T-helper 2 cell treated with Interferon-gamma antibody and Interleukin-4, amounts not matched to agents 5 μg/mL and 100 μg/mL, for 36 hours (primary cell): ENCODE measurements around the gene ADAMTS14.

ENCODE experiments used
- DNase-seq: peaks from one replicate; pipeline ENCODE4 v3.0.0; 2021; ENCODE audit warnings: low spot score
- H3K27ac Mint-ChIP-seq: one replicate; pipeline ENCODE4 v1.8.0; 2021; ENCODE audit warnings: mild to moderate bottlenecking, mixed read lengths
- H3K27me3 Mint-ChIP-seq: one replicate; pipeline ENCODE4 v1.8.0; 2021; ENCODE audit warnings: low read depth, mixed read lengths
- H3K36me3 Mint-ChIP-seq: one replicate; pipeline ENCODE4 v1.8.0; 2021; ENCODE audit warnings: low read depth, mixed read lengths
- H3K4me1 Mint-ChIP-seq: one replicate; pipeline ENCODE4 v1.8.0; 2021; ENCODE audit warnings: low read depth, mixed read lengths
- H3K4me3 Mint-ChIP-seq: one replicate; pipeline ENCODE4 v1.8.0; 2022; ENCODE audit warnings: mild to moderate bottlenecking, moderate library complexity, mixed read lengths
- H3K9me3 Mint-ChIP-seq: one replicate; pipeline ENCODE4 v1.8.0; 2021; ENCODE audit warnings: mixed read lengths

The ADAMTS14 gene

DNA sequence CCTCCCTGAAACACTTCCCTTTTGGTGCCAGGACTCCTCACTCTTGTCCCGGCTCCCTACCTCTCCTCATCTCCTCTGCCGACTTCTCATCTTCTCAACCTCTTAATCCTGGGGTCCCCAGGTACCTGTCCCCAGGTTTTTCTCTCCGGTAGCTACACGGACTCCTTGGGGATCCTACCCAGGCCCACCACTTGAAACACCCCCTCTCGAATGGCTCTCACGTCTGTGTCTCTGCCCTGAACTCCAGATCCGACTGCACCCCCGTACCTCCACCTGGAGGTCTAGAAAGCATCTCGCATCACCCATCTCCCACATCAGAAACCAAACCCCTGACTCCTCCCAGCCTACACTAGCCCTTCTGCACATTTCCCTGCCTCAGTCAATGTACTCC, 108.1 kb downstream of the ADAMTS14 start:
- peaks cover 1% of the 10 kb centered on the region for H3K27me3 Mint-ChIP-seq
- no peaks in the 10 kb centered on the region for H3K4me1 Mint-ChIP-seq
- no peak overlapping the region for H3K27ac Mint-ChIP-seq
- H3K4me3 Mint-ChIP-seq, result no peak overlapping the region
- no peaks in the 10 kb centered on the region for H3K36me3 Mint-ChIP-seq
- no peak for DNase-seq
- no peaks in the 10 kb centered on the region for H3K9me3 Mint-ChIP-seq

DNA sequence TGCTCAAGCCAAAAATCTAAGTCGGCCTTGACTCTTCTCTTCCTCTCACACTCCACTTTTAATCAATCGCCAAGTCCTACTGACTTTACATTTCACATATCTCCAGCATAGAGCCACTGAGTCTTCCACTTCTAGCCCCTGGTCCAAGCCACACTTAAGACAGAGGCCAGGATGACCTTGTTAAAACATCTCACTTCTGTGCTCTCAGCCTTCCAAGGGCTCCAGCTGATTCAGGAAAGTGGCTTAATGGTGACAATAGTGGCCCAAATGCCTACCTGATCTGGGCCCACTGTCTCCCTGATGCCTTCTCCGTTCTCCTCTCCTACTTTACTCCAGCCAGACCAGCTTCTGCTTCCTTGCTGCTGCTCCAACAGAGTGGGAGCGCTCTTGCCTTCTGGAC, 108.5 kb downstream of the ADAMTS14 start:
- DNase-seq, result no peak
- peaks cover 1% of the 10 kb centered on the region for H3K27me3 Mint-ChIP-seq
- H3K27ac Mint-ChIP-seq, result no peak overlapping the region
- H3K4me3 Mint-ChIP-seq, result no peak overlapping the region
- no peaks in the 10 kb centered on the region for H3K36me3 Mint-ChIP-seq
- H3K4me1 Mint-ChIP-seq, result no peaks in the 10 kb centered on the region
- no peaks in the 10 kb centered on the region for H3K9me3 Mint-ChIP-seq

DNA sequence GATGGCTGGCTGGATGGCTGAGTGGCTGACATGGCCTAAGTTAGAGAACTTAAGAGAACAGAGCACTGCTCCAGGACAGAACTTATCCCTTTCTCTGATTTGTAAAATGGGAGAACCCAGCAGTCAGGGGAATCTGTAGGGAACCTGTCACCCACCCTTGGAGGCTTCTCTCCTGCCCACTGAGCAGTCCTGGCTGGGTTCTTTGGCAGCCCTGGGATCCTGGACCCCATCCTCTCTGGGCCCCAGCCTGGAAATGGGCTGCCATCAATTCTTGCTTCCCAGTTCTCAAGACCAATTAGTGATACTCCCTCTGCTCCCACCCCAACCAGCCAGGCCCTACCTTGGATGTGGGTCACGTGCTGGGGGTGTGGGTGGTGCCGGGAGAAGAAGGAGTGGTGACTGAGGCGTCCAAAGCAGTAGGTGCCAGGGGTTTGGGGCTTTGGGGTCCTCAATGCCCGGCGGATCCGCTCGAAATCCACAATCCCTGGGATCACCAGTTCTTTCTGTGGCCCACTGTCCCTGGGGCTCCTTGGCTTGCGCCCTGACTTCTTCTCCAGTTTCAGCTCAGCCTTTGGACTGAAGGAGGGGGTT, 109.2 kb downstream of the ADAMTS14 start:
- Mint-ChIP-seq H3K27me3 (peaks cover 1% of the 10 kb centered on the region), H3K4me3 (no peak overlapping the region), H3K4me1 (no peaks in the 10 kb centered on the region), H3K9me3 (no peaks in the 10 kb centered on the region), H3K27ac (no peak overlapping the region), H3K36me3 (no peaks in the 10 kb centered on the region)
- no peak for DNase-seq

DNA sequence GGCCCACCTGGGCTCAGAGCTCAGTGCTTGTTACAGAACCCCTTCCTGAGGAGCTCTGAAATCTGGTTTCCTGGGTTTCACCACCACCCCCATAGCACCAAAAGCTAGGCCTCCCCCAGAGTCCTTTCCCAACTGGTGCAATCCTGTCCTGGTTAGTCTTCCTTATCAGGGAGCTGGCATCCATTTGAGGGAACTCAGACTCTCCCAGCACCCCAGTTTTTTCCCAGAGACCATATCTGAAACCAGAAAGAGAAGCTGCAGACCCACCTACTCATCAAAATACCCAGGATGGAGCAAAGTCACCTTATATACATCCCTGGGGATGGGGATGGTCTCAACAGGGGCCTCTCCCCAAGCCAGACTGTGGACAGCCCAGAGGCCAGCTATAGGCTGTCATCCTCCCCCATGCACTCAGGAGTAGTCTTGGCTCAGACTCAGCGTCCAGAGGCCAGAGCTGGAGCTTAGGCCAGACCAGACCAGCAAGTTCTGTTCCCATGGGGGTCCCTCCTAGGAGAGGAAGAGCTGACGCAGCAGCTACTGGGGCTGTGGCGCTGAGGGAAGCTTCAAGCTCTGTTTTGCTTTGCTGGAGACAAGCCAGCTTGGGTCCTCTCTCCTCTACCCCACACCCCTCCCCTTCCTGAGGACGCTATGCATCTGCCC, 109.9 kb downstream of the ADAMTS14 start:
- Mint-ChIP-seq H3K4me3 (no peak overlapping the region), H3K4me1 (peaks cover 3% of the 10 kb centered on the region), H3K9me3 (no peaks in the 10 kb centered on the region), H3K27ac (no peak overlapping the region), H3K27me3 (peaks cover 1% of the 10 kb centered on the region), H3K36me3 (no peaks in the 10 kb centered on the region)
- DNase-seq, result no peak

DNA sequence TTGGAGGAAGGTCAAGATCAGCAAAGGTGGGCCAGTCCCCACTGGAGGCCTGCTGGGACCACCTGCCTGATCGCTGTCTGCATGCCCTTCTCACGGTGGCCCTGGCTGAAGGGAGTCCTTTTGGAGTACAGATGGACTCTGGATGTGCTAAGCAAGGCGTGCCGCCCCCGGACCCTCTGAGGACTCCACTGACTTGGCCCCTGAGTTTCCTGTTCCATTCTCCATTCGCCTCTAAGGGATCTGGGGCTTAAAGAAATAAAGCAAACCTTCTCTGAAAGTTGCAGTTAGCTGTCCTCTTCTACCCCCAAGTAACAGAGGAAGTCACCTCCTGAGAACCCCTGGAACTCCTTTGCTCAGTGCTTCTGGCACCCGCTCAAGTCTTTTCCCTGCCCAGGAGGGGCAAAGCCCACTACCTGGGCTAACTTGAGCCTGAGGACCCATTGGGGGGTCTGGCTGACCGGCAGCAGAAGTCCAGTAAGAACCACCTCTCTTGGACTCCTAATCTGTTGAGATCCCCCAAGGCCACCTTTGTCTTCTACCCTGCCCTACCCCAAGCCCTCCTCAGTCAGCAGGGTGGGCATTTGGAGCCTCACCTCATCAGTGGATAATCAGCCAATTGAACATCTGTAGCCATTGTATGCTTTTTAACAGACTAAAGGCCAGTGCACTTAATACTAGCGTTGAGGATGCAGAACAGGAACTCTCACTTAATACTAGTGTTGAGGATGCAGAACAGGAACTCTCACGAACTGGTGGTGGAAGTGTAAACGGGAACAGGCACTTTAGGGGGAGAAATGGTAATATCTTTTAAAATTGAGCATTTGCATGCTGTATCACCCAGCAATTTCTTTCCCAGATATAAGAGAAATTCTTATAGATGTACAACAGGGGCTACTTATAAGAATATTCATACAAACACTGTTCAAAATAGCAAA, 110.7 kb downstream of the ADAMTS14 start:
- no peaks in the 10 kb centered on the region for H3K9me3 Mint-ChIP-seq
- H3K36me3 Mint-ChIP-seq, result no peaks in the 10 kb centered on the region
- DNase-seq, result no peak
- no peak overlapping the region for H3K27ac Mint-ChIP-seq
- peaks cover 1% of the 10 kb centered on the region for H3K27me3 Mint-ChIP-seq
- peaks cover 3% of the 10 kb centered on the region for H3K4me1 Mint-ChIP-seq
- H3K4me3 Mint-ChIP-seq, result no peak overlapping the region

DNA sequence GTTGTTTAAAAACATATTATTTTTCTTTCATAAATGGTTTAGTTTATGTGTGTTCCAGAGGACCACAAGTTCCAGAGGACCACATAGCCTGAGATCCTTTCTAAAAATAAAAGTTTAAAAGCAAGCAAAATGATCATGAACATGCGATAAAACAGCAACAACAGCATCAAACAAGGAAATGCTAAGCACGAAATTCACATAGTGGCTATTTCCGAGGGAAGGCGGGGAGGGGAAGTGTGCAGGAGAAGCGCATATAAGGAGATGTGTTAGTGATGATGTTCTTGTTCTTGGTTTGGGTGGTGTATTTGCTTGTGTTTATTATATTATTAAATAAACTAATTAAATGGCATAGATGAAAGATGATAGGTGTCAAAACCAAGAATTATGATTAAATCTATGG, 111.7 kb downstream of the ADAMTS14 start:
- no peak overlapping the region for H3K27ac Mint-ChIP-seq
- H3K36me3 Mint-ChIP-seq, result no peaks in the 10 kb centered on the region
- no peak for DNase-seq
- H3K27me3 Mint-ChIP-seq, result peaks cover 11% of the 10 kb centered on the region
- H3K4me1 Mint-ChIP-seq, result peaks cover 3% of the 10 kb centered on the region
- no peak overlapping the region for H3K4me3 Mint-ChIP-seq
- H3K9me3 Mint-ChIP-seq, result no peaks in the 10 kb centered on the region

DNA sequence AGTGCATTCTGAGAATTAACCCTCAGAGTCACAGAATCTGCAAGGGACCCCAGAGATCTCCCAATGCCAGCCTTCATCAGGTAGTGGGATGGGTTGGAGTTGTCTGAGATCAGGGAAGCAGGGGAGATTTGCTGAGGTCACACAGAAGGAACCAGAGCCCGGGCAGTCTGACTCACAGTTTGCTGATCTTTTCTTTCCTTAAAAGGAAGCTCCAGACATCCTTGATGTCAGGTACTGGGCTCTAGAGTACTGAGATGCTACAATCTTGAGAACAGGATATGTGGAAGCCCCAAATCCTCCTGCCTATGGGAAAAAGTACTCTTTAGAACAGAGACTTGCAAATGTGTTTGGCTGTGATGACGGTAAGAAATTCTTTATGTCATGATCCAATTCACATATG, 112.2 kb downstream of the ADAMTS14 start:
- Mint-ChIP-seq H3K4me3 (no peak overlapping the region), H3K36me3 (no peaks in the 10 kb centered on the region), H3K27ac (no peak overlapping the region), H3K4me1 (peaks cover 3% of the 10 kb centered on the region), H3K9me3 (no peaks in the 10 kb centered on the region), H3K27me3 (peaks cover 16% of the 10 kb centered on the region)
- no peak for DNase-seq

DNA sequence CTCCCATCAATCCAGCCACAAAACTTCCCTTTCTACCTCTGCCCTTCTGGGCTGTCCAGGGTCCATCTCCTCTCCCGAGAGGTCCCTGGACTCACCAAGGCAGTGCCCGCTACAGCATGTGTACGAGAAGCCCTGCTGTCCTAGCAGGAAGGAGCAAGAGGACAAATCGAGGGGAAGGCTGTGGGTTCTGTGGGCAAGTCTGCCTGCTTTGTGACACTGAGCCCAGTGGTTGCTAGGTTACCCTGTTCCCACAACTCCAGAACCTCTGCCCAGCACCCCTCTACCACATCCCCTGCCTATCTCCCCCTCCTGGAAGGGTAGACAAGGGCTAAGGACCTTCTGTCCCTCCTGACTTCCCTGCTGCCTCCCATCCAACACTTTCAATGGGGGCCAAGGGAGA, 112.9 kb downstream of the ADAMTS14 start, which contains the start of gene TBATA:
TSS of gene TBATA (minus strand) at position 188 of the 400 bp plus-strand sequence. CDS start 1,998 bp downstream, outside the sequence.
- no peak for DNase-seq
- peaks cover 16% of the 10 kb centered on the region for H3K27me3 Mint-ChIP-seq
- H3K4me3 Mint-ChIP-seq, result no peak within 1 kb of the TSS
- H3K9me3 Mint-ChIP-seq, result no peaks in the 10 kb centered on the region
- no peak within 1 kb of the TSS for H3K27ac Mint-ChIP-seq
- H3K4me1 Mint-ChIP-seq, result peaks cover 3% of the 10 kb centered on the region
- no peaks in the 10 kb centered on the region for H3K36me3 Mint-ChIP-seq

DNA sequence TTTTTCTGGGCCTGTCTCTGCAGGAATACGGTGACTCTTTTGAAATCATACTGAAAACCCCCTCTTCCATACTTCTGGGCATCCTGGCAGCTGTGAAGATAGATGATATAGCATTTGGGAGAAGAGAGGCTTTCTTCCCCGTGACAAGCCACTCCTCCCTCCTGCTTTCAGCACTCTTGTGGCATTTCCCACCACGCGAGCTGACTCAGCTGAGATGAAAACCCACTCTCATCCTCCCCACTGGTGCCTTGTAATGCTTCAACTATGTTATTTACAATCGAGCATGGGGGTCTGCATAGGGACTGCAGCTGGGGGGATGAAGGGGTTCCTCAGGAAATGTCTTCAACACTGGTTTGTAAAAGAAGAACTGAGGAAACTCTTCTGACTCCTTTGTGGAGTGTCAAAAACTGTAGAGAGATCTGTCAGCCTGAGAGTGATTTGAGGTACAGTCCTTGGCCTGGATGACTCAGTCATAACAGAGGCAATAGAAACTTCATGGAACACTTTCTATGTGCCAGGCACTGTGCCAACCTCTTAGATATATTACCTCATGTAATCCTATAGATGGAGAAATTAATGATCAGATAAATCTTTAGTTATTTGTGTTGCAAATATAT, 114.6 kb downstream of the ADAMTS14 start:
- Mint-ChIP-seq H3K4me3 (no peak overlapping the region), H3K36me3 (no peaks in the 10 kb centered on the region), H3K27ac (no peak overlapping the region), H3K9me3 (no peaks in the 10 kb centered on the region), H3K27me3 (peaks cover 29% of the 10 kb centered on the region), H3K4me1 (peaks cover 3% of the 10 kb centered on the region)
- peak; percentile 8 for DNase-seq

DNA sequence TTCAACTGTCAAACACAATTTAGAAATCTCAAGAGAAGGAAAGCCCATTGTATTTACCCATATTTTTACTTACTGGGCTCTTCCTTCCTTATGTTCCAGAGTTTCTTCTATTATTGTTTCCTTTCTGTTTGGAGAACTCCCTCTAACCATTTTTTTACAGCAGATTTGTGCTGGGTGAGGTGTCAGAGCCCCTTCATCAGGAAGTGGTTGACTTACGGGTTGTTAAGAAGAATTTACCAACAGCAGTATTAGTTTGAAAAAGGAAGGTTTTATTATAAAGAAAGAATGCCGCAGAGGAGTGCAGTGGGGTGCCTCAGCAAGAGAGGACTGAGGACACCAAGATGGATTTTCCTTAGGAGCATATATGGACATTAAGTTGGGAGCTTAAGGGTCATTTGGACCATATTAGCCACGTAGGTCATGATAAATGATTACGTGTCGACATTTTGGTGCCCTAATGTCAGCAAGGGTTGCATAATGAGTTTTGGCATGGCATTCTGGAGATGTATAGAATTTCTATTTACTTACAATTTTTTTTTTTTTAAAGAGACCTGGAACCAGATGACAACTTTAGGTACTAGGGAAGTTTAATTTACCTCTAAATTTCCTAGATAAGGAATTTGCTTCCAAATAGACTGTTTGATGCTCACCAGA, 119.2 kb downstream of the ADAMTS14 start:
- Mint-ChIP-seq H3K27ac (no peak overlapping the region), H3K4me3 (no peak overlapping the region), H3K9me3 (no peaks in the 10 kb centered on the region), H3K27me3 (peaks cover 36% of the 10 kb centered on the region), H3K4me1 (peaks cover 3% of the 10 kb centered on the region), H3K36me3 (no peaks in the 10 kb centered on the region)
- DNase-seq, result no peak

DNA sequence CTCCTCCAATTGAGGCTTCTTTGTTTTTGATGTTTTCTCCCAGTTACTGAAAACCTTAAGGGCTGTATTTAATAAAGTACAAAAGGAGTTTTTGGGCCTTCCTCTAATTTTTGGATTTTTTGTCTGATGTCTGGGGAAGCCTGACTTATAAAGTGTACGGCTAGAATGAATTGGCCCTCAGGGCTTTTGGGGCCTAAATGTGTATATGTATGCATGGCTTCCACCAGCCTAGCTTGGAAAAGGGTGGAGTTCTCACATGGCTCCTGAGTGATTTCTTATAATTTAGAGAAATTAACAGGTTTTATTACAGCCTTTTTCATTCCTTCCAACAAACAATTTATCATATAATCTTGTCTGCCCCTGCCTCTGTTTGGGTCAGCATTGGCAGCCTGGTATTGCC, 123.3 kb downstream of the ADAMTS14 start:
- Mint-ChIP-seq H3K27me3 (peaks cover 23% of the 10 kb centered on the region), H3K9me3 (no peaks in the 10 kb centered on the region), H3K27ac (no peak overlapping the region), H3K4me1 (no peaks in the 10 kb centered on the region), H3K4me3 (no peak overlapping the region), H3K36me3 (no peaks in the 10 kb centered on the region)
- no peak for DNase-seq

DNA sequence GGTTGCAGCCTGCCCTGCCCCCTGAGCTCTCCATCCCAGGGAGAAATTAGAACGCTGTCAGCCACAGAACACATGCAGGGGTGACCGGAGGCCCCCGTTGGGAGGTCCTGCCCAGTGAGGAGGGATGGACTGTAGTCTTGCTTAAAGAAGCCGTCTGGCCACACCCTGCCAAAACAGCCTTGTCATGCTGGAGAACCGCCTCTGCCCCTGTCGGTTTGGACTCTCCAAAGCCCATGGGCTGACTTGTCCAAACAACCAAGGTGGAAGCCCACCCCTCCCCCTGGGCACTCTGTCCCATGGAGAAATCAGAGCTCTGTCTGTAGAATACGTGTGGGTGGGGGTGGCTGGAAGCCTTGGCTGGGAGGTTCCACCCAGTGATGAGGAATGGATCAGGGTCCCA, 125.5 kb downstream of the ADAMTS14 start:
- Mint-ChIP-seq H3K4me1 (no peaks in the 10 kb centered on the region), H3K27me3 (peaks cover 20% of the 10 kb centered on the region), H3K4me3 (no peak overlapping the region), H3K9me3 (no peaks in the 10 kb centered on the region), H3K36me3 (no peaks in the 10 kb centered on the region), H3K27ac (no peak overlapping the region)
- no peak for DNase-seq

DNA sequence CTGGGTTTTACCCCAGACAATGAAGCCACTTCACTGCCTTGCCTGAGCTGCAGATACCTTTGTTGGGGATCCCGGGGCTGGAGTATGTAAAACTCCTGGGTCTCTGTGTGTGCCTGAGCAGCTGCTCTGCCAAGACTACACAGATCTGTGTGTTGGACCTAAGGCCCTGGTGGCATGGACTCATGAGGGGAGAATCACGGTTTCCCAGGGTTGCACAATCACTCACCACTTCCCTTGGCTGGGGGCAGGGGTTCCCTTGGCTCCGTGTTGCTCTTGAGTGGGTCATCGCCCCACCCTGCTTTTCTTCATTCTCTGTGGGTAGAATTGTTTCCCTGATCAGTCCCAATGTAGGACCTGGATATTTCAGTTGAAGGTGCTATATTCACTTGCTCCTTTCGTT, 126.8 kb downstream of the ADAMTS14 start:
- Mint-ChIP-seq H3K36me3 (no peaks in the 10 kb centered on the region), H3K9me3 (no peaks in the 10 kb centered on the region), H3K27me3 (peaks cover 19% of the 10 kb centered on the region), H3K27ac (no peak overlapping the region), H3K4me1 (no peaks in the 10 kb centered on the region), H3K4me3 (no peak overlapping the region)
- no peak for DNase-seq
